Keratinocyte (primary cell): ENCODE data around the gene FBXL17. TPM values are rescaled to one million over a fixed set of nuclear protein-coding genes. Genes with fewer than 3 reads are reported as not detected.

Experiments used
- DNase-seq: peaks from one replicate; pipeline ENCODE4 v3.0.0-alpha.2; 2011; ENCODE audit warnings: low read depth, missing footprints, low spot score
- FAIRE-seq: peaks from 2 replicates; lab custom pipeline; 2011; peaks lifted over from hg19 to GRCh38; lab: Jason Lieb, UNC
- H2AFZ ChIP-seq: 2 replicates; pipeline ENCODE4 v1.6.0; 2012; ENCODE audit warnings: low read length, control low read depth, inconsistent platforms; ENCODE audit not compliant: control insufficient read depth
- H3K27ac ChIP-seq: 2 replicates; pipeline ENCODE4 v1.5.1; 2011; ENCODE audit warnings: low read length; ENCODE audit not compliant: control insufficient read depth, insufficient read depth
- H3K27me3 ChIP-seq: 3 replicates; pipeline ENCODE4 v1.6.0; 2011; ENCODE audit warnings: low read length; ENCODE audit not compliant: control insufficient read depth, insufficient read depth; ENCODE audit errors: extremely low read depth
- H3K36me3 ChIP-seq, 2 experiments: 2 replicates in 1 of 2; 3 replicates in 1 of 2; pipeline ENCODE4 v1.5.1; 2011; ENCODE audit warnings: low read length in 2 of 2, mild to moderate bottlenecking in 1 of 2; ENCODE audit not compliant: control insufficient read depth in 2 of 2, insufficient read depth in 2 of 2; ENCODE audit errors: extremely low read depth in 1 of 2
- H3K4me1 ChIP-seq: 3 replicates; pipeline ENCODE4 v1.5.1; 2011; ENCODE audit warnings: low read length; ENCODE audit not compliant: control insufficient read depth, insufficient read depth; ENCODE audit errors: extremely low read depth
- H3K4me2 ChIP-seq: 3 replicates; pipeline ENCODE4 v1.6.0; 2011; ENCODE audit warnings: low read depth, low read length; ENCODE audit not compliant: control insufficient read depth, insufficient read depth; ENCODE audit errors: extremely low read depth
- H3K4me3 ChIP-seq, 3 experiments: fragments of 200-600 bp in 1 of 3; sonication (generic) in 1 of 3; 2 replicates in 2 of 3; 3 replicates in 1 of 3; pipeline ENCODE4 v1.5.1; 2011 to 2016; ENCODE audit warnings: low read length in 3 of 3, mild to moderate bottlenecking in 3 of 3, control low read depth in 2 of 3, inconsistent platforms in 1 of 3, low read depth in 1 of 3, mixed read lengths in 1 of 3, mixed run types in 1 of 3, moderate library complexity in 1 of 3; ENCODE audit not compliant: control insufficient read depth in 2 of 3, insufficient read depth in 2 of 3; ENCODE audit errors: extremely low read depth in 1 of 3
- H3K79me2 ChIP-seq: 2 replicates; pipeline ENCODE4 v1.6.0; 2012; ENCODE audit warnings: low read length; ENCODE audit not compliant: control insufficient read depth, insufficient read depth
- H3K9ac ChIP-seq: 3 replicates; pipeline ENCODE4 v1.6.0; 2011; ENCODE audit warnings: low read length; ENCODE audit not compliant: control insufficient read depth, insufficient read depth; ENCODE audit errors: extremely low read depth
- H3K9me1 ChIP-seq: 3 replicates; pipeline ENCODE4 v1.6.0; 2011; ENCODE audit warnings: low read length; ENCODE audit not compliant: control insufficient read depth, insufficient read depth; ENCODE audit errors: extremely low read depth
- H3K9me3 ChIP-seq: 2 replicates; pipeline ENCODE4 v1.5.1; 2012; ENCODE audit warnings: low read depth, low read length; ENCODE audit not compliant: control insufficient read depth
- H4K20me1 ChIP-seq: 3 replicates; pipeline ENCODE4 v1.6.0; 2011; ENCODE audit warnings: low read length; ENCODE audit not compliant: control insufficient read depth, insufficient read depth; ENCODE audit errors: extremely low read depth
- EZH2 ChIP-seq: IDR thresholded peaks from one replicate; pipeline ENCODE4 v1.6.1; 2012; ENCODE audit warnings: inconsistent platforms, mild to moderate bottlenecking, low read length, moderate library complexity
- dilution Hi-C: fragments of 300-500 bp; cut with MboI; formaldehyde crosslinking; loops from one replicate; pipeline ENCODE4 v1.7.0; 2020; ENCODE audit warnings: low sequenced_read_pairs; ENCODE audit not compliant: extremely low pct_ligation_motif_present
- polyA plus RNA-seq, 5 experiments: library from polyadenylated mRNA; depleted of rRNA in 3 of 5; stranded (reverse) in 3 of 5; stranded (forward) in 1 of 5; unstranded in 1 of 5; fragments of >200 nt; gene quantifications; 1 replicate in 1 of 5; 2 replicates in 3 of 5; 3 replicates in 1 of 5; pipeline versions ENCODE4 v1.2.1 to v1.2.3, GENCODE V29; 2011 to 2012; ENCODE audit warnings: missing spikeins in 2 of 5, low read depth in 1 of 5, low replicate concordance in 1 of 5
- TF ChIP-seq, protein P1 (sequence below), 3 experiments: IDR thresholded peaks in 1 of 3; conservative IDR thresholded peaks in 1 of 3; optimal IDR thresholded peaks in 1 of 3; 2 replicates in 2 of 3; 3 replicates in 1 of 3; pipeline versions ENCODE3 to v1.5.1; 2011; ENCODE audit warnings: low read length in 3 of 3, mild to moderate bottlenecking in 3 of 3, moderate library complexity in 2 of 3, control low read depth in 1 of 3, inconsistent platforms in 1 of 3; ENCODE audit not compliant: insufficient read depth in 2 of 3; ENCODE audit errors: extremely low read depth in 1 of 3

The FBXL17 gene
- polyA plus RNA-seq, 1 donor (not counting 4 experiments of a cell fraction or from before 2014, with no cell fraction given): 5.7 TPM

DNA sequence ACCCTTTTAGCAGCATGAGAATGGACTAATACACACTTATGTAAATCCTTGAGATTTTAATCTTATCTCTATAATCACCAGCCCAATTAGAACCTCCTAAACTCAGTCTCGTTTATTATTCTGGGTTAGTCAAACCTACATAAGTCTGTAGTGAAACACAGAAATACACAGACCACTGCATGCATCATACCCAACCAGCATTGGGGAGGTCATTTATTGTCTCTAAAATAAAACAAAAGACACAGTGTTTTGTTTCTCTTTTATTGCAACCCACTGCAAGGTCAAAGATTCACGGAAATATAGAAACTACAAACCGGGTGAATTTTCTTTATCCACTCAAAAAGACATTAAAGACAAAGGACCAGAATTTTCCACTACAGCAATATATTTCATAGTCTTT, 523.1 kb downstream of the FBXL17 start:
- no peaks in the 10 kb centered on the region for H3K79me2 ChIP-seq
- no peak overlapping the region for H3K9ac ChIP-seq
- dilution Hi-C loops: no loop called here
- H3K9me3 ChIP-seq: no peaks in the 10 kb centered on the region
- H3K4me2 ChIP-seq: no peak overlapping the region
- H4K20me1 ChIP-seq: no peaks in the 10 kb centered on the region
- H2AFZ ChIP-seq: no peak overlapping the region
- H3K27ac ChIP-seq: no peak overlapping the region
- no peaks in the 10 kb centered on the region for H3K27me3 ChIP-seq
- FAIRE-seq: no peak
- no peaks in the 10 kb centered on the region for H3K4me1 ChIP-seq
- no peaks in the 10 kb centered on the region for H3K36me3 ChIP-seq
- H3K4me3 ChIP-seq: no peak overlapping the region
- no peaks in the 10 kb centered on the region for H3K9me1 ChIP-seq
- TF ChIP-seq EZH2: no peak
- TF ChIP-seq, protein P1, sequence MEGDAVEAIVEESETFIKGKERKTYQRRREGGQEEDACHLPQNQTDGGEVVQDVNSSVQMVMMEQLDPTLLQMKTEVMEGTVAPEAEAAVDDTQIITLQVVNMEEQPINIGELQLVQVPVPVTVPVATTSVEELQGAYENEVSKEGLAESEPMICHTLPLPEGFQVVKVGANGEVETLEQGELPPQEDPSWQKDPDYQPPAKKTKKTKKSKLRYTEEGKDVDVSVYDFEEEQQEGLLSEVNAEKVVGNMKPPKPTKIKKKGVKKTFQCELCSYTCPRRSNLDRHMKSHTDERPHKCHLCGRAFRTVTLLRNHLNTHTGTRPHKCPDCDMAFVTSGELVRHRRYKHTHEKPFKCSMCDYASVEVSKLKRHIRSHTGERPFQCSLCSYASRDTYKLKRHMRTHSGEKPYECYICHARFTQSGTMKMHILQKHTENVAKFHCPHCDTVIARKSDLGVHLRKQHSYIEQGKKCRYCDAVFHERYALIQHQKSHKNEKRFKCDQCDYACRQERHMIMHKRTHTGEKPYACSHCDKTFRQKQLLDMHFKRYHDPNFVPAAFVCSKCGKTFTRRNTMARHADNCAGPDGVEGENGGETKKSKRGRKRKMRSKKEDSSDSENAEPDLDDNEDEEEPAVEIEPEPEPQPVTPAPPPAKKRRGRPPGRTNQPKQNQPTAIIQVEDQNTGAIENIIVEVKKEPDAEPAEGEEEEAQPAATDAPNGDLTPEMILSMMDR (optimal IDR thresholded peaks at IDR 0.05 in 1 of 3, IDR thresholded peaks at IDR 0.05 in 1 of 3, conservative IDR thresholded peaks at IDR 0.05 in 1 of 3; ENCODE audit: extremely low read depth in 1 of 3, insufficient read depth in 2 of 3, low read length in 3 of 3): no peak
- DNase-seq: no peak

DNA sequence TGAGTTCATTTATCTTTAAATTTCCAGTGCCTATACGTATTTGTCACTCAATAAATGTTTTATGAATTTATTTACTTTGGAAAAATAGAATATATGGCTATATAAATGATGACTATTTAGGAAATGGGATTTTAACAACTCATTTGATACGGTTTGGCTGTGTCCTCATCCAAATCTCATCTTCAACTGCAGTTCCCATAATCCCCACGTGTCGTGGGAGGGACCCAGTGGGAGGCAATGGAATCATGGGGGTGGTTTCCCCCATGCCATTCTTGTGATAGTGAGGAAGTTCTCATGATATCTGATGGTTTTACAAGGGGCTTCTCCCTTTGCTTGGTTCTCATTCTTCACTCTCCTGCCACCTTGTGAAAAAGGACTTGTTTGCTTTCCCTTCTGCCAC, 523.6 kb downstream of the FBXL17 start:
- Histone ChIP-seq H3K27ac (no peak overlapping the region), H2AFZ (no peak overlapping the region), H3K79me2 (no peaks in the 10 kb centered on the region), H3K9ac (no peak overlapping the region), H3K36me3 (no peaks in the 10 kb centered on the region), H3K4me3 (no peak overlapping the region), H4K20me1 (no peaks in the 10 kb centered on the region), H3K9me3 (no peaks in the 10 kb centered on the region), H3K27me3 (no peaks in the 10 kb centered on the region), H3K9me1 (no peaks in the 10 kb centered on the region), H3K4me2 (no peak overlapping the region), H3K4me1 (no peaks in the 10 kb centered on the region)
- TF ChIP-seq, protein P1 (optimal IDR thresholded peaks at IDR 0.05 in 1 of 3, IDR thresholded peaks at IDR 0.05 in 1 of 3, conservative IDR thresholded peaks at IDR 0.05 in 1 of 3; ENCODE audit: extremely low read depth in 1 of 3, insufficient read depth in 2 of 3, low read length in 3 of 3): no peak
- no peak for TF ChIP-seq EZH2
- no peak for DNase-seq
- dilution Hi-C loops: no loop called here
- no peak for FAIRE-seq
